GM12872 (cell line): ENCODE results near the gene VGF.

ENCODE experiments used
- CTCF ChIP-seq: IDR thresholded peaks from 3 replicates; pipeline ENCODE4 v1.5.1; 2011; ENCODE audit warnings: low read depth, mild to moderate bottlenecking, low read length, moderate library complexity; ENCODE audit not compliant: insufficient read depth

Gene VGF

GRCh38 chr7:101119876-101120275, 45.5 kb downstream of the VGF start:
- TF ChIP-seq CTCF = no peak

- no peak for TF ChIP-seq CTCF
Observed at GRCh38 chr7:101118856-101119255, 46.5 kb downstream of the VGF start.

- TF ChIP-seq CTCF = no peak
Observed at GRCh38 chr7:101116898-101117297, 48.5 kb downstream of the VGF start.

- TF ChIP-seq CTCF = no peak
Observed at GRCh38 chr7:101115215-101115614, 50.2 kb downstream of the VGF start.

GRCh38 chr7:101114492-101114891, 50.9 kb downstream of the VGF start:
- TF ChIP-seq CTCF = no peak

GRCh38 chr7:101113836-101114235, 51.5 kb downstream of the VGF start:
- no peak for TF ChIP-seq CTCF
